Activated T-helper 1 cell treated with anti-CD3 and anti-CD28 coated beads, Interleukin-12 subunit alpha, Interleukin-12 subunit beta, Interleukin-2, Interleukin-4 antibody, amounts not matched to agents 30 ng/mL and 10 ng/mL and 1 ng/mL, durations not matched to agents 14 hours and 24 hours and 36 hours (primary cell): ENCODE measurements around the gene ITIH6. TPM values are rescaled to one million over a fixed set of nuclear protein-coding genes. Genes with fewer than 3 reads are reported as not detected.
"Not testable (repeated sequence)": the region's sequence is repeated elsewhere in the genome, so short reads cannot be mapped to it uniquely, and the experiment has no call there.

Source experiments
- DNase-seq: peaks from one replicate; pipeline ENCODE4 v3.0.0; 2021; ENCODE audit warnings: low spot score
- H3K27ac Mint-ChIP-seq: one replicate; pipeline ENCODE4 v1.8.0; 2021; ENCODE audit warnings: mild to moderate bottlenecking, mixed read lengths
- H3K27me3 Mint-ChIP-seq: one replicate; pipeline ENCODE4 v1.8.0; 2022; ENCODE audit warnings: mild to moderate bottlenecking, moderate library complexity, mixed read lengths; ENCODE audit not compliant: insufficient read depth
- H3K36me3 Mint-ChIP-seq: one replicate; pipeline ENCODE4 v1.8.0; 2021; ENCODE audit warnings: low read depth, mixed read lengths
- H3K4me1 Mint-ChIP-seq: one replicate; pipeline ENCODE4 v1.8.0; 2021; ENCODE audit warnings: low read depth, mixed read lengths
- H3K4me3 Mint-ChIP-seq: one replicate; pipeline ENCODE4 v1.8.0; 2021; ENCODE audit warnings: mild to moderate bottlenecking, moderate library complexity, mixed read lengths
- H3K9me3 Mint-ChIP-seq: one replicate; pipeline ENCODE4 v1.8.0; 2021; ENCODE audit warnings: mixed read lengths
- intact Hi-C: fragments of 100-400 bp; cut with micrococcal nuclease; formaldehyde crosslinking; loops from one replicate; pipeline ENCODE4 v1.15.1; 2024
- total RNA-seq: library from RNA; stranded (reverse); gene quantifications from 2 replicates; pipeline ENCODE4 v1.2.3, GENCODE V29; 2022

ITIH6 gene
- total RNA-seq, 1 donor from 2014 or later: not detected

DNA sequence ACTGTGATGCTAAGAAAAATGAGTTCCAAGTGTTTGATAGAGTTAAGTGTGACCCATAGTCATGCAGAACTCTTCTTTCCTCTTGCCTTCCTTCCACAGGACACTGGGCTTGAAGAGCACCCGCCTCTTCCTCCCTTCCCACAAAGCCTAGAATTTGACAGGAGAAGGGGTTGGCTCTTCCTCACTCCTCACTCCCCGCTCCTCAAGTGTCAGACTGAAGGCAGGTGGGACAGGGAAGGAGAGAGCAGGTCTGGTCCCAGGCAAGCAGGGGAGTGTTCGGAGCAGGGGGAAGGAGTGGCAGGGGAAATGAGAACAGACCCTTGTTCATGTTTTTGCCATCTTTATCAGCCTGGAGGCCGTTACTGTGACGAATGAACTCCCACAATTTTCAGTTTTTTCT lies 20.2 kb upstream of the ITIH6 start:
- no peaks in the 10 kb centered on the region for H3K9me3 Mint-ChIP-seq
- intact Hi-C loops: no loop called here
- H3K27me3 Mint-ChIP-seq: no peaks in the 10 kb centered on the region
- H3K4me1 Mint-ChIP-seq: peaks cover 5% of the 10 kb centered on the region
- no peak for DNase-seq
- H3K4me3 Mint-ChIP-seq: no peak overlapping the region
- H3K27ac Mint-ChIP-seq: no peak overlapping the region
- H3K36me3 Mint-ChIP-seq: peaks cover 13% of the 10 kb centered on the region

GRCh38 chrX:54817220-54817820 lies 19.3 kb upstream of the ITIH6 start:
- Mint-ChIP-seq H3K27ac (no peak overlapping the region), H3K4me3 (no peak overlapping the region), H3K36me3 (peaks cover 13% of the 10 kb centered on the region), H3K4me1 (peaks cover 5% of the 10 kb centered on the region), H3K27me3 (no peaks in the 10 kb centered on the region), H3K9me3 (no peaks in the 10 kb centered on the region)
- intact Hi-C loops: no loop called here
- no peak for DNase-seq

- H3K4me3 Mint-ChIP-seq: no peak overlapping the region
- peaks cover 15% of the 10 kb centered on the region for H3K4me1 Mint-ChIP-seq
- H3K9me3 Mint-ChIP-seq: no peaks in the 10 kb centered on the region
- H3K27me3 Mint-ChIP-seq: peaks cover 4% of the 10 kb centered on the region
- no peak for DNase-seq
- H3K27ac Mint-ChIP-seq: no peak overlapping the region
- intact Hi-C loops: no loop called here
- H3K36me3 Mint-ChIP-seq: peaks cover 21% of the 10 kb centered on the region
These were observed 14.3 kb upstream of the ITIH6 start for GRCh38 chrX:54812306-54812705.

- no peak overlapping the region for H3K27ac Mint-ChIP-seq
- peaks cover 21% of the 10 kb centered on the region for H3K36me3 Mint-ChIP-seq
- intact Hi-C loops: no loop called here
- peak overlapping the region; percentile 35 for H3K4me3 Mint-ChIP-seq
- H3K9me3 Mint-ChIP-seq: no peaks in the 10 kb centered on the region
- peaks cover 17% of the 10 kb centered on the region for H3K4me1 Mint-ChIP-seq
- peaks cover 4% of the 10 kb centered on the region for H3K27me3 Mint-ChIP-seq
- no peak for DNase-seq
These were observed 13.3 kb upstream of the ITIH6 start for GRCh38 chrX:54811301-54811885.

DNA sequence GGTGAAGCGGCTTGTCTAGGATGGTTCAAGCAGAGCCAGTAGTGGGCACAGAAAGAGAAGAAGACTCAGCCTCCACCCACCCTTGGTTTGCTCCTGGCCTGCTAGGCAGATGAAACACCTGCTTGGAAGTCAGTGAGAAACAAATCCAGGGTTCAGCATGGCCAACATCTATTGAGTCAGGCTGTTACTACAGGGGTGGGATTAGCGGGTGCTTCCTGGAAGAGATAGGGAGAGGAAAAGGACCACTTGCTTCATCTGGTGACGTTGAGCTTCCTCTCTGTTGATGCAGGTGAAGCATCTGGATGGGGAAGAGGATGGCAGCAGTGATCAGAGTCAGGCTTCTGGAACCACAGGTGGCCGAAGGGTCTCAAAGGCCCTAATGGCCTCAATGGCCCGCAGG lies 12.5 kb upstream of the ITIH6 start:
- DNase-seq: no peak
- peak overlapping the region; percentile 57 for H3K4me3 Mint-ChIP-seq
- H3K27me3 Mint-ChIP-seq: peaks cover 7% of the 10 kb centered on the region
- peaks cover 16% of the 10 kb centered on the region for H3K36me3 Mint-ChIP-seq
- H3K27ac Mint-ChIP-seq: no peak overlapping the region
- peaks cover 17% of the 10 kb centered on the region for H3K4me1 Mint-ChIP-seq
- H3K9me3 Mint-ChIP-seq: no peaks in the 10 kb centered on the region
- intact Hi-C loops: no loop called here

DNA sequence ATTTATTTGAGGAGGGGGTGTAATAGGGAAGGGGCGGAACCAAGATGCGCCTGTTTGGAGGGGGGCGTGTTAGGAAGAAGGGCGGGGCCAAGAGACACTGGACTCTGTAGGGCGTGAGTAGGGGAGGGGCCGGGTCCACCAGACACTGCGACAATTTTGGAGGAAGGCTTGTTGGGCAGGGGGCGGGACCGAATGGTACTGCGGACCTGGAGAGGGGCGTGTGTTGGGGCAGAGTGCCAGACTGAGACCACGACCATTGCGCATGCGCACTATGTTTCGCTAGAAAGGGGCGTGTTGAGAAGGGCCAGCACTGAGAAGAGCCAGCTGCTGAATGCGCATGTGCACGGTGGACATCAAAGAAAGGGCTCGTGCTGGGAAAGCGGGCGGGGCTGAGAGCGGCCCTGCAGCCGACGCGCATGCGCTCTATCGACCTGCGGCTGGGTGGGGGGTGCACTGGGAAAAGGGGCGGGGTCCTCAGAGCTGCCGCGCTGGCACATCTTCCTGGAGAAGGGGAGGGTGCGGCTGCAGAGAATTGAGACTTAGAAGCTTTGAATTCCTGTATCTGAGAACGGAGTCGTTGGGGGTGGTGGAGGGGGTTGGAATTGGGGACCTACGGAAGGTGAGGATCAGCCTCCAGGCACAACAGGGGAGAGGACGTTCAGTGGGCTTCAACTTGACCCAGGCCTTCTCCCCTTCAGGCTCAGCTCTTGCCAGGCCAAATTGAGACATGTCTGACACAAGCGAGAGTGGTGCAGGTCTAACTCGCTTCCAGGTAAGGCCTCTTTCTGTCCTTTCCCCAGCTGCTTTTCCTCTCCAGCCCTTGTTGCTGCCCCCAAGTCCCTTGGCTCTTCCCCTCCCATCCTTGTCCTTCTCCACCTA lies 10.8 kb upstream of the ITIH6 start:
- H3K27ac Mint-ChIP-seq: peak overlapping the region; percentile 85
- peaks cover 15% of the 10 kb centered on the region for H3K36me3 Mint-ChIP-seq
- H3K4me1 Mint-ChIP-seq: peaks cover 17% of the 10 kb centered on the region
- no peaks in the 10 kb centered on the region for H3K9me3 Mint-ChIP-seq
- peaks cover 10% of the 10 kb centered on the region for H3K27me3 Mint-ChIP-seq
- H3K4me3 Mint-ChIP-seq: peak overlapping the region; percentile 89
- DNase-seq: peak; percentile 88
- intact Hi-C loops: loop anchor here (1.0 to 5.0 kb wide), 9 partner anchors 170 to 1423 kb away; partner anchors contain the start of genes APEX2, GNL3L, KLF8 and PHF8

DNA sequence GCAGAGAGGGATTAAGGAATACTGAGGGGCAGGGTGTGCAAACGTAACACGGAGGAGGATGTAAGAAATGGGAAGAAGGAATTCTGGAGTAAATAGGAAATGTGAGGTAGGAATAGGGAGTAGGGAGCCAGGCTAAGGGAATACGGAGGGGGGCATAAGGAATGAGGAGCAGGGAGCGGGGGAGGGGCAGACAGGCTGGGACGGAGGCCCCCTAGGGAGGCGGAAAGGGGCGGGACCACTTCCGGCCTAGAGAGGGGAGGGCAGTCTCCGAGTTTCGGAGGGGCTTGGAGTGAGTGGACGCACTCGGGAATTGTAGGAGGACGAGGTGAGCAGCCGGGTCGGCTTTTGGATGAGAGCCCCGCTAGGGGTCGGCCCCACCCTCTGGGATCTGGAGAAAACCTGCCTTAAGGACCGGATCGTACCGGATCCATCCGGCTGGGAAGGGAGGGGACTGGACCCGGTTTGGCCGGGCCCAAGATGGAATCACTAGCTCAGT lies 10.1 kb upstream of the ITIH6 start:
- Mint-ChIP-seq H3K4me3 (peak overlapping the region; percentile 89), H3K9me3 (no peaks in the 10 kb centered on the region), H3K4me1 (peaks cover 17% of the 10 kb centered on the region), H3K27me3 (peaks cover 10% of the 10 kb centered on the region), H3K36me3 (peaks cover 9% of the 10 kb centered on the region), H3K27ac (peak overlapping the region; percentile 85)
- peak; percentile 6 for DNase-seq
- intact Hi-C loops: loop anchor here (1.0 to 5.0 kb wide), 9 partner anchors 169 to 1424 kb away; partner anchors contain the start of genes APEX2, GNL3L, KLF8 and PHF8

DNA sequence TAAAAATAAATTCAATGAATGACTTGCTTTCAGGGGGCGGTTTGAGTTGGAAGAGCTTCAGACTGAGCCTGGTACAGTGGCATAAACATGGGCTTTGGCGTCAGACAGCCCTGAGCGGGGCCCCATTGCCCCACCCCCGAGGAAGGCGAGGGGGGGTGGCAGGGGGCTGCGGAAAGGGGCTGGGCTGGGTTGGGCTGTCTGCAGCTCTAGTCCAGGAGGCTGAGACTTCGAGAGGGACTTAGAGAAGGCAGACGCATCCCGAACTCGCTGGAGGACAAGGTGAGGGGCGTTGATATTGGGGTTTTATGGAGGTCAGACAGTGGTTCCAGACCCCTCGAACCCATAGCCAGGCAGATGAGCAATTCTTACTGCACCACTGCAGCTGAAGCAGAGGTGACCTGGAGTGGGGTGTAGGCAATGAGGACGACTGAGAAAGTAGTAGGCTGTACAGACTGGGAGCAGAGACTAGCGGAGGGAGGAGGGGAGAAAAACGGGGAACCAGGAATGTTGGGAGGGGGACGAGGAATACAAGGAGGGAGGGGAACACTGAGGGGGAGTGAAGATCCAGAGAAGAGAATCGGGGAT lies 9.6 kb upstream of the ITIH6 start, which contains the start of gene MAGED2:
Gene MAGED2, plus strand, starts transcription at position 222 of the 585 bp plus-strand sequence. CDS start 1,587 bp downstream, outside the sequence.
- Mint-ChIP-seq H3K9me3 (no peaks in the 10 kb centered on the region), H3K4me1 (peaks cover 17% of the 10 kb centered on the region), H3K27me3 (peaks cover 10% of the 10 kb centered on the region), H3K36me3 (peaks cover 9% of the 10 kb centered on the region), H3K4me3 (peak within 1 kb of the TSS; percentile 89), H3K27ac (peak within 1 kb of the TSS; percentile 85)
- intact Hi-C loops: loop anchor here (1.0 to 5.0 kb wide), 9 partner anchors 168 to 1425 kb away; partner anchors contain the start of genes APEX2, GNL3L, KLF8 and PHF8
- DNase-seq: no peak

DNA sequence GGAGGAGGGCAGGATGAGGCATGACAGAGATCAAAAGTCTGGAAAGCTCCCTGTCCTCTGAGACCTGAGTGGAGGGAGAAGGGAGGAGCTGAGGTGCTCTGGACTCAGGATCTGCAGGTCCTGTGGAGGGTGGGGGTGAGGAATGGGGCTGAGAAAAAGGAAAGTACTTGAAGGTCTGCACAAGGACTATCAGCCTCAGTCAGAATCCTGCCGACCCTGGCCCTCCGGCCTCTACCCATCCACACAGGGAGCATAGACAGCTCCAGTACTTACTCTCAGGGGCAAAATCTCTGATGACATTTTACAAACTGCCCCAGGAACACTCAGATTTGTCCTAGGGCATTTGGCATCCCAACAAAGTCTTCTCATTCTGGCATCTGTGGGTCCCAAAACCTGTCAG lies 991 bp upstream of the ITIH6 start:
- Mint-ChIP-seq H3K4me3 (no peak overlapping the region), H3K27me3 (peaks cover 2% of the 10 kb centered on the region), H3K36me3 (no peaks in the 10 kb centered on the region), H3K4me1 (no peaks in the 10 kb centered on the region), H3K27ac (no peak overlapping the region), H3K9me3 (no peaks in the 10 kb centered on the region)
- no peak for DNase-seq
- intact Hi-C loops: no loop called here

DNA sequence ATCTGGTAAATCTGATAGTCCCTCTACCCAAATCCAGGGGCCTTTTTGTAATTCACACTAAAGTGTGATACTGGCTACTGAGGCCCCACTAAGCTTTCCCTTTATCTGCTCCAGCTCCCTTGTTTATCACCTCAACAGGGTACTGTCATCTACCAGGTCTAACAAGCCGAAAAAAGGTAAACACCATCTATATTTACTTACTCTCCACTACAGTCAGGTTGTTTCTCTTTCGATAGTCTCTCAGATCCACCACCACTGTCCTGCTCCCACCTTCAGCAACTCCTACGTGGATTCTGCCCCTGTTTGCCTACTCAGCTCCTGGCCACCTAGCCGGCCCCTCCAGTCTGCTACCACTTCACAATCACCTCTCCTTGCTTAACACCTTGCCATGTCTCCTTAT lies 3.3 kb downstream of the ITIH6 start:
- no peaks in the 10 kb centered on the region for H3K36me3 Mint-ChIP-seq
- no peak for DNase-seq
- intact Hi-C loops: no loop called here
- H3K27ac Mint-ChIP-seq: no peak overlapping the region
- H3K4me3 Mint-ChIP-seq: no peak overlapping the region
- no peaks in the 10 kb centered on the region for H3K9me3 Mint-ChIP-seq
- H3K4me1 Mint-ChIP-seq: no peaks in the 10 kb centered on the region
- H3K27me3 Mint-ChIP-seq: no peaks in the 10 kb centered on the region

DNA sequence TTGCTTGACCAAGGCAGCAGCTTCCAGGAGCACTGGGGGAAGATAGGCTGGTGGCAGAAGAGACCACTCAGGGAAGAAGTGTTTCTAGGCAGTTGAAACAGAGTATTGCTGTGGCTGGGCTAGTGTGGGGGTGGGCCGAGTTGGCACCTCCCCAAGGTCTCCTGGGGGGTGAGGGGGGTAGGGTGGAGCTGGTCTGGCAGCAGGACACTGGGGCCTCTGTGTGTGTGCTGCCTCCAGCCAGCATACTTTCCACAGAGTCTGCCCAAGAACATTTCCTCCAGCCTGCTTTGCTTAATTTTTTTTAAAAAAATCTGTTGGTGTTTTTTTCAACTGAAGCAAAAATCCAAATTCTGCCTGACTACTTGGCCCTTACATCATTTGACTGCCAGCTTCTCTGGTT lies 4.0 kb downstream of the ITIH6 start:
- Mint-ChIP-seq H3K4me3 (no peak overlapping the region), H3K27ac (no peak overlapping the region), H3K9me3 (no peaks in the 10 kb centered on the region), H3K27me3 (no peaks in the 10 kb centered on the region), H3K4me1 (no peaks in the 10 kb centered on the region), H3K36me3 (no peaks in the 10 kb centered on the region)
- intact Hi-C loops: no loop called here
- DNase-seq: no peak

GRCh38 chrX:54789405-54789804 lies 8.7 kb downstream of the ITIH6 start:
- H3K36me3 Mint-ChIP-seq, intact Hi-C loops, H3K4me3 Mint-ChIP-seq, DNase-seq, H3K4me1 Mint-ChIP-seq, H3K9me3 Mint-ChIP-seq, H3K27ac Mint-ChIP-seq, H3K27me3 Mint-ChIP-seq: not testable (repeated sequence)
